ENCODE data around the gene PLPP4. TPM values are rescaled to one million over a fixed set of nuclear protein-coding genes. Genes with fewer than 3 reads are reported as not detected.

The PLPP4 gene
- total RNA-seq, 4 donors from 2014 or later, result 0.41 to 0.79 TPM; not detected in 2

- no peaks in the 10 kb centered on the region for H3K4me1 ChIP-seq
- no peak overlapping the region for H3K27ac ChIP-seq
- no peak overlapping the region for H3K4me3 ChIP-seq
- in situ Hi-C loops (cut with MboI; ENCODE audit: low pct_ligation_motif_present in 1 of 4, low pct_unique_long_range_greater_than_20kb in 1 of 4, low sequenced_read_pairs in 3 of 4) (no loop called here), intact Hi-C loops (cut with DNase I; ENCODE audit: low total_unique reads) (no loop called here)
- H3K36me3 ChIP-seq, result no peaks in the 10 kb centered on the region
- peaks cover 3% of the 10 kb centered on the region for H3K27me3 ChIP-seq
- WGBS, 2 donors (ENCODE audit: low coverage in 1 of 2), result 78 to 83% methylated on average over 8 of the region's 8 CpGs
- TF ChIP-seq CTCF (IDR thresholded peaks at IDR 0.05) (no peak), POLR2AphosphoS5 (IDR thresholded peaks at IDR 0.05) (no peak), EP300 (IDR thresholded peaks at IDR 0.05; ENCODE audit: low read depth) (no peak), POLR2A (IDR thresholded peaks at IDR 0.05) (no peak)
- no peak for DNase-seq
- H3K9me3 ChIP-seq, result no peaks in the 10 kb centered on the region
Observed at GRCh38 chr10:120431251-120431651, 25.8 kb upstream of the PLPP4 start.

- 60 to 100% methylated on average over 1 to 3 of the region's 3 CpGs for WGBS, 2 donors (ENCODE audit: low coverage in 1 of 2)
- intact Hi-C loops (cut with DNase I; ENCODE audit: low total_unique reads) (no loop called here), in situ Hi-C loops (cut with MboI; ENCODE audit: low pct_ligation_motif_present in 1 of 4, low pct_unique_long_range_greater_than_20kb in 1 of 4, low sequenced_read_pairs in 3 of 4) (no loop called here)
- Histone ChIP-seq H3K27ac (no peak overlapping the region), H3K4me1 (no peaks in the 10 kb centered on the region), H3K36me3 (no peaks in the 10 kb centered on the region), H3K27me3 (peaks cover 3% of the 10 kb centered on the region), H3K9me3 (no peaks in the 10 kb centered on the region), H3K4me3 (no peak overlapping the region)
- no peak for DNase-seq
- TF ChIP-seq EP300 (IDR thresholded peaks at IDR 0.05; ENCODE audit: low read depth), result no peak
- no peak for TF ChIP-seq CTCF (IDR thresholded peaks at IDR 0.05)
- no peak for TF ChIP-seq POLR2A (IDR thresholded peaks at IDR 0.05)
- TF ChIP-seq POLR2AphosphoS5 (IDR thresholded peaks at IDR 0.05), result no peak
Observed at GRCh38 chr10:120432209-120432608, 24.8 kb upstream of the PLPP4 start.

GRCh38 chr10:120433141-120433540 is 23.9 kb upstream of the PLPP4 start:
- 56 to 92% methylated on average over 3 of the region's 3 CpGs for whole genome bisulfite sequencing, 2 donors (ENCODE audit: low coverage in 1 of 2)

GRCh38 chr10:120436439-120437112 is 20.5 kb upstream of the PLPP4 start:
- no peak overlapping the region for H3K4me3 ChIP-seq
- intact Hi-C loops (cut with DNase I; ENCODE audit: low total_unique reads), result no loop called here

More at GRCh38 chr10:120433141-120433540, 23.9 kb upstream of the PLPP4 start:
- Histone ChIP-seq H3K27ac (no peak overlapping the region), H3K9me3 (no peaks in the 10 kb centered on the region), H3K27me3 (peaks cover 3% of the 10 kb centered on the region), H3K36me3 (no peaks in the 10 kb centered on the region), H3K4me1 (no peaks in the 10 kb centered on the region), H3K4me3 (no peak overlapping the region)
- in situ Hi-C loops (cut with MboI; ENCODE audit: low pct_ligation_motif_present in 1 of 4, low pct_unique_long_range_greater_than_20kb in 1 of 4, low sequenced_read_pairs in 3 of 4) (no loop called here), intact Hi-C loops (cut with DNase I; ENCODE audit: low total_unique reads) (no loop called here)
- DNase-seq, result no peak
- TF ChIP-seq POLR2A (IDR thresholded peaks at IDR 0.05) (no peak), EP300 (IDR thresholded peaks at IDR 0.05; ENCODE audit: low read depth) (no peak), POLR2AphosphoS5 (IDR thresholded peaks at IDR 0.05) (no peak), CTCF (IDR thresholded peaks at IDR 0.05) (no peak)

More at GRCh38 chr10:120436439-120437112, 20.5 kb upstream of the PLPP4 start:
- no peaks in the 10 kb centered on the region for H3K9me3 ChIP-seq
- peaks cover 3% of the 10 kb centered on the region for H3K27me3 ChIP-seq
- in situ Hi-C loops (cut with MboI; ENCODE audit: low pct_ligation_motif_present in 1 of 4, low pct_unique_long_range_greater_than_20kb in 1 of 4, low sequenced_read_pairs in 3 of 4), result no loop called here
- WGBS, 2 donors (ENCODE audit: low coverage in 1 of 2), result 75% methylated on average over 5 to 7 of the region's 7 CpGs
- no peaks in the 10 kb centered on the region for H3K36me3 ChIP-seq
- no peak overlapping the region for H3K27ac ChIP-seq
- H3K4me1 ChIP-seq, result no peaks in the 10 kb centered on the region
- no peak for TF ChIP-seq EP300 (IDR thresholded peaks at IDR 0.05; ENCODE audit: low read depth)
- no peak for TF ChIP-seq POLR2A (IDR thresholded peaks at IDR 0.05)
- no peak for TF ChIP-seq POLR2AphosphoS5 (IDR thresholded peaks at IDR 0.05)
- TF ChIP-seq CTCF (IDR thresholded peaks at IDR 0.05), result no peak
- DNase-seq, result no peak

All from transverse colon (tissue), 4 donors.